Endothelial cell (in vitro differentiated cells): ENCODE measurements around the gene NHERF1. TPM values are rescaled to one million over a fixed set of nuclear protein-coding genes. Genes with fewer than 3 reads are reported as not detected.

Experiments used
- DNase-seq: peaks from one replicate; pipeline ENCODE4 v3.0.0; 2021; ENCODE audit warnings: low spot score
- H3K27ac Mint-ChIP-seq: one replicate; pipeline ENCODE4 v1.8.0; 2021; ENCODE audit warnings: mixed read lengths, inconsistent platforms; ENCODE audit not compliant: unreplicated experiment
- H3K27me3 Mint-ChIP-seq: one replicate; pipeline ENCODE4 v1.8.0; 2021; ENCODE audit warnings: mild to moderate bottlenecking, moderate library complexity, mixed read lengths, inconsistent platforms; ENCODE audit not compliant: unreplicated experiment
- H3K36me3 Mint-ChIP-seq: one replicate; pipeline ENCODE4 v1.8.0; 2021; ENCODE audit warnings: mild to moderate bottlenecking, low read depth, mixed read lengths, inconsistent platforms; ENCODE audit not compliant: unreplicated experiment
- H3K4me1 Mint-ChIP-seq: one replicate; pipeline ENCODE4 v1.8.0; 2021; ENCODE audit warnings: mild to moderate bottlenecking, mixed read lengths, inconsistent platforms; ENCODE audit not compliant: unreplicated experiment
- H3K4me3 Mint-ChIP-seq: one replicate; pipeline ENCODE4 v1.8.0; 2021; ENCODE audit warnings: mild to moderate bottlenecking, mixed read lengths, inconsistent platforms; ENCODE audit not compliant: unreplicated experiment
- H3K9me3 Mint-ChIP-seq: one replicate; pipeline ENCODE4 v1.8.0; 2021; ENCODE audit warnings: mixed read lengths, inconsistent platforms; ENCODE audit not compliant: unreplicated experiment
- CTCF ChIP-seq: fragments of 200-600 bp; sonication (generic); IDR thresholded peaks from one replicate; pipeline ENCODE4 v1.5.0; 2021; ENCODE audit warnings: antibody characterized with exemption; ENCODE audit not compliant: unreplicated experiment
- total RNA-seq: library from RNA; stranded (reverse); fragmentation: NEBNext Ultra II Directional; extraction: Animal tissue kit (Norgen Biotek cat#: 25700); gene quantifications from one replicate; pipeline ENCODE4 v1.2.1, GENCODE V29; 2021; ENCODE audit not compliant: unreplicated experiment

The NHERF1 gene
- total RNA-seq, 1 donor from 2014 or later: 30.5 TPM

DNA sequence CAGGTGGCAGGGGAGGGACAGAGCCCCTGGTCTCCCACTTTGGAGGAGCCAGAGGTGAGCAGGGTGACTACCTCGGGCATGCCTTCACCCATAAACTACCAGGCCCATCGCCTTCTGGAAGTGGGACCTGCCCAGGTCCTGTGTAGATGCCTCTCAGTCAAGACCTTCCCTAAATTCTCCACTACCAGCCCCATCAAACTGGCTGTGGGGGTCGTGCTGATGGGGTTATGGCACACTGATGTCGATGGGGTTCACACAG lies 17.2 kb upstream of the NHERF1 start:
- no peaks in the 10 kb centered on the region for H3K36me3 Mint-ChIP-seq
- no peaks in the 10 kb centered on the region for H3K4me1 Mint-ChIP-seq

DNA sequence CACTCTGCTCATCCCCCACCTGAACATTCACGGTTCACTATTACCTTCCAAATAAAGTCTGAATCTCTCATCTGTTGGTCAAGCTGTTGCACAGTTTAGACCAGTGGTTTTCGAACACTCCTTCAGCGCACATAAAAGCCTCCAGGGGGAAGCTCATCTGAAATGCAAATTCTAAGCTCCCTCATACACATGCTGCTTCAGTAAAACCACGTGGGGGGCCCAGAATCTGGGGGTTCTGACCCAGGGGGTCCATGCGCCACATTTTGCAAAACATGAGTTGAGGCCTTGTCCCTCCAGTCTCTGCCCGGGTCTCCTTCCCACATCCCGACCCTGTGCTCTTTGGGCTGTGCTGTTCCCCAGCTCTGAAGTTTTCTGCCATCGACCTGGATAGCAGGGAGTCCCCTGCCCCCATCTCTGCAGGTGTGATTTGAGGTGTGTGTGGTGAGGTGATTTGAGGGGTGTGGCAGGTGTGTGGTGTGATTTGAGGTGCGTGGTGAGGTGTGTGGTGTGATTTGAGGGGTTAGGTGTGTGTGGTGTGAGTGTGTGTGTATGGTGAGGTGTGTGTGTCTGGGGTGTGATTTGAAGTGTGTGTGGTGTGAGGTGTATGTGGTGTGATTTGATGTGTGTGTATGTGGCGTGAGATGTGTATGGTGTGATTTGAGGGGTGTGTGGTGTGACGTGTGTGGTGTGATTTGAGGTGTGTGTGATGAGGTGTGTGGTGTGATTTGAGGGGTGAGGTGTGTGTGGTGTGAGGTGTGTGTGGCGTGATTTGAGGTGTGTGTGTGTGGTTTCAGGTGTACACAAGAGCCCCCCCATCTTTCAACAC lies 16.2 kb upstream of the NHERF1 start:
- H3K9me3 Mint-ChIP-seq: no peaks in the 10 kb centered on the region
- peaks cover 3% of the 10 kb centered on the region for H3K4me1 Mint-ChIP-seq
- DNase-seq: no peak
- TF ChIP-seq CTCF: no peak
- peaks cover 7% of the 10 kb centered on the region for H3K27me3 Mint-ChIP-seq
- no peak overlapping the region for H3K27ac Mint-ChIP-seq
- H3K36me3 Mint-ChIP-seq: no peaks in the 10 kb centered on the region
- no peak overlapping the region for H3K4me3 Mint-ChIP-seq

More for the DNA sequence above, 17.2 kb upstream of the NHERF1 start:
- Mint-ChIP-seq H3K4me3 (no peak overlapping the region), H3K27me3 (peaks cover 5% of the 10 kb centered on the region), H3K9me3 (no peaks in the 10 kb centered on the region), H3K27ac (no peak overlapping the region)
- DNase-seq: no peak
- TF ChIP-seq CTCF: no peak

GRCh38 chr17:74733365-74734122 lies 14.9 kb upstream of the NHERF1 start:
- H3K27ac Mint-ChIP-seq: no peak overlapping the region
- TF ChIP-seq CTCF: no peak
- H3K27me3 Mint-ChIP-seq: peaks cover 7% of the 10 kb centered on the region
- DNase-seq: no peak
- H3K9me3 Mint-ChIP-seq: no peaks in the 10 kb centered on the region
- H3K36me3 Mint-ChIP-seq: no peaks in the 10 kb centered on the region
- H3K4me1 Mint-ChIP-seq: peaks cover 5% of the 10 kb centered on the region
- no peak overlapping the region for H3K4me3 Mint-ChIP-seq

GRCh38 chr17:74734256-74734655 lies 14.2 kb upstream of the NHERF1 start:
- H3K27ac Mint-ChIP-seq: no peak overlapping the region
- no peaks in the 10 kb centered on the region for H3K9me3 Mint-ChIP-seq
- H3K4me1 Mint-ChIP-seq: peaks cover 8% of the 10 kb centered on the region
- H3K4me3 Mint-ChIP-seq: no peak overlapping the region
- no peak for TF ChIP-seq CTCF
- no peaks in the 10 kb centered on the region for H3K36me3 Mint-ChIP-seq
- DNase-seq: no peak
- H3K27me3 Mint-ChIP-seq: peaks cover 9% of the 10 kb centered on the region
